Endothelial cell of umbilical vein (primary cell): ENCODE measurements around the gene MROH8. TPM values are rescaled to one million over a fixed set of nuclear protein-coding genes. Genes with fewer than 3 reads are reported as not detected.

Source experiments
- BruUV-seq: library from RNA; stranded (reverse); fragments of 400-500 nt; replicated peaks from 2 replicates; lab custom pipeline; 2021; lab: Mats Ljungman, UMichigan
- CTCF ChIA-PET: fragments of 300-600, 350-600 bp; sonication (Branson Sonifier 250); formaldehyde crosslinking; loops from one replicate; lab custom pipeline; 2021; ENCODE audit warnings: antibody characterized with exemption, inconsistent platforms; lab: Charles Lee
- POLR2A ChIA-PET: fragments of 300-600, 350-600 bp; sonication (Branson Sonifier 250); formaldehyde crosslinking; loops from one replicate; lab custom pipeline; 2021; ENCODE audit warnings: antibody characterized with exemption, inconsistent platforms; lab: Charles Lee
- DNase-seq: peaks from one replicate; pipeline ENCODE4 v3.0.0-alpha.2; 2011; ENCODE audit warnings: low read depth, low spot score
- FAIRE-seq: peaks from 2 replicates; lab custom pipeline; 2011; peaks lifted over from hg19 to GRCh38; lab: Jason Lieb, UNC
- H2AFZ ChIP-seq: 2 replicates; pipeline ENCODE4 v1.6.0; 2012; ENCODE audit warnings: low read depth, low read length, control low read depth, inconsistent platforms
- H3K27ac ChIP-seq: 2 replicates; pipeline ENCODE4 v1.5.1; 2011; ENCODE audit warnings: low read depth, mild to moderate bottlenecking, control low read depth, low read length, moderate library complexity; ENCODE audit not compliant: insufficient read depth
- H3K27me3 ChIP-seq, 2 experiments: 2 replicates each; pipeline versions ENCODE4 v1.6.0 to v1.6.1; 2011; ENCODE audit warnings: low read length in 2 of 2, mixed read lengths in 1 of 2; ENCODE audit not compliant: control insufficient read depth in 2 of 2, insufficient read depth in 2 of 2
- H3K36me3 ChIP-seq, 2 experiments: 2 replicates in 1 of 2; 3 replicates in 1 of 2; pipeline ENCODE4 v1.5.1; 2011; ENCODE audit warnings: low read length in 2 of 2, mild to moderate bottlenecking in 1 of 2, moderate library complexity in 1 of 2; ENCODE audit not compliant: control insufficient read depth in 2 of 2, insufficient read depth in 2 of 2; ENCODE audit errors: extremely low read depth in 1 of 2
- H3K4me1 ChIP-seq: 3 replicates; pipeline ENCODE4 v1.5.1; 2011; ENCODE audit warnings: mild to moderate bottlenecking, low read length; ENCODE audit not compliant: control insufficient read depth, insufficient read depth; ENCODE audit errors: extremely low read depth
- H3K4me2 ChIP-seq: 2 replicates; pipeline ENCODE4 v1.6.1; 2011; ENCODE audit warnings: low read length, control low read depth, mixed read lengths; ENCODE audit not compliant: insufficient read depth
- H3K4me3 ChIP-seq, 3 experiments: fragments of 200-600 bp in 1 of 3; sonication (generic), shearing (Covaris generic) in 1 of 3; replicated peaks in 1 of 3; 2 replicates each; pipeline ENCODE4 v1.5.1; 2011 to 2016; ENCODE audit warnings: control low read depth in 3 of 3, low read length in 3 of 3, mild to moderate bottlenecking in 2 of 3, inconsistent platforms in 1 of 3, low read depth in 1 of 3, moderate library complexity in 1 of 3; ENCODE audit not compliant: insufficient read depth in 1 of 3
- H3K79me2 ChIP-seq: 2 replicates; pipeline ENCODE4 v1.6.0; 2012; ENCODE audit warnings: low read length, inconsistent platforms; ENCODE audit not compliant: control insufficient read depth, insufficient read depth
- H3K9ac ChIP-seq: replicated peaks from 2 replicates; pipeline ENCODE3; 2011; ENCODE audit warnings: low read length, control low read depth; ENCODE audit not compliant: insufficient read depth; ENCODE audit errors: extremely low read depth
- H3K9me1 ChIP-seq: replicated peaks from 3 replicates; pipeline ENCODE4 v1.6.0; 2011; ENCODE audit warnings: mild to moderate bottlenecking, low read length; ENCODE audit not compliant: control insufficient read depth, insufficient read depth; ENCODE audit errors: extremely low read depth
- H3K9me3 ChIP-seq: replicated peaks from 2 replicates; pipeline ENCODE4 v1.5.1; 2012; ENCODE audit warnings: low read length, inconsistent platforms; ENCODE audit not compliant: control insufficient read depth, insufficient read depth
- H4K20me1 ChIP-seq: replicated peaks from 2 replicates; pipeline ENCODE3; 2011; ENCODE audit warnings: mild to moderate bottlenecking, low read length; ENCODE audit not compliant: control insufficient read depth, insufficient read depth; ENCODE audit errors: extremely low read depth
- CTCF ChIP-seq, 2 donors: IDR thresholded peaks; 1 replicate in 1 of 2; 2 replicates in 1 of 2; pipeline ENCODE4 v1.5.1; 2011; ENCODE audit warnings: low read length in 2 of 2, mild to moderate bottlenecking in 2 of 2, moderate library complexity in 2 of 2, control low read depth in 1 of 2, inconsistent platforms in 1 of 2, low read depth in 1 of 2; ENCODE audit not compliant: insufficient read depth in 1 of 2; ENCODE audit errors: extremely low read depth in 1 of 2
- EZH2 ChIP-seq: IDR thresholded peaks from 2 replicates; pipeline ENCODE4 v1.6.1; 2012; ENCODE audit warnings: borderline replicate concordance, low read depth, mild to moderate bottlenecking, moderate library complexity, low read length, inconsistent platforms; ENCODE audit not compliant: severe bottlenecking
- FOS ChIP-seq: IDR thresholded peaks from 2 replicates; pipeline ENCODE4 v1.6.1; 2011; ENCODE audit warnings: mild to moderate bottlenecking, low read length, moderate library complexity, borderline replicate concordance; ENCODE audit not compliant: insufficient read depth
- GATA2 ChIP-seq: IDR thresholded peaks from 2 replicates; pipeline ENCODE4 v1.7.0; 2011; ENCODE audit warnings: low read depth, mild to moderate bottlenecking, moderate library complexity, mixed read lengths, low read length; ENCODE audit not compliant: insufficient read length, insufficient read depth
- JUN ChIP-seq: IDR thresholded peaks from 2 replicates; pipeline ENCODE4 v1.6.1; 2011; ENCODE audit warnings: borderline replicate concordance, low read depth; ENCODE audit not compliant: insufficient read length, insufficient read depth
- MYC ChIP-seq: IDR thresholded peaks from one replicate; pipeline ENCODE4 v1.6.1; 2011; ENCODE audit warnings: mild to moderate bottlenecking, low read depth, low read length
- POLR2A ChIP-seq: IDR thresholded peaks from 2 replicates; pipeline ENCODE4 v1.6.1; 2012; ENCODE audit warnings: low read depth, mild to moderate bottlenecking, control low read depth, low read length
- POLR2AphosphoS5 ChIP-seq: IDR thresholded peaks from 2 replicates; pipeline ENCODE4 v1.6.1; 2012; ENCODE audit warnings: low read depth, mild to moderate bottlenecking, control low read depth, low read length, moderate library complexity; ENCODE audit not compliant: insufficient read depth
- dilution Hi-C: fragments of 300-500 bp; cut with MboI; formaldehyde crosslinking; loops from one replicate; pipeline ENCODE4 v1.15.0; 2019; ENCODE audit warnings: low sequenced_read_pairs; ENCODE audit not compliant: extremely low pct_ligation_motif_present
- intact Hi-C: fragments of 100-400 bp; cut with micrococcal nuclease; formaldehyde crosslinking; loops from one replicate; pipeline ENCODE4 v1.10.0; 2022
- polyA plus RNA-seq, 4 experiments: library from polyadenylated mRNA; depleted of rRNA in 3 of 4; stranded (reverse) in 3 of 4; unstranded in 1 of 4; fragments of >200 nt; gene quantifications; 2 replicates each; pipeline versions ENCODE4 v1.2.1 to v1.2.3, GENCODE V29; 2011 to 2012; ENCODE audit warnings: missing spikeins in 1 of 4
- total RNA-seq: library from RNA; stranded (reverse); gene quantifications from 2 replicates; pipeline ENCODE4 v1.2.3, GENCODE V29; 2021
- TF ChIP-seq, protein P1 (sequence below): IDR thresholded peaks from 2 replicates; pipeline ENCODE4 v1.6.1; 2011; ENCODE audit not compliant: insufficient read depth, insufficient read length

Gene MROH8
- total and polyA plus RNA-seq, 2 donors (not counting 3 experiments of a cell fraction or from before 2014, with no cell fraction given), result 1.3 to 1.5 TPM

DNA sequence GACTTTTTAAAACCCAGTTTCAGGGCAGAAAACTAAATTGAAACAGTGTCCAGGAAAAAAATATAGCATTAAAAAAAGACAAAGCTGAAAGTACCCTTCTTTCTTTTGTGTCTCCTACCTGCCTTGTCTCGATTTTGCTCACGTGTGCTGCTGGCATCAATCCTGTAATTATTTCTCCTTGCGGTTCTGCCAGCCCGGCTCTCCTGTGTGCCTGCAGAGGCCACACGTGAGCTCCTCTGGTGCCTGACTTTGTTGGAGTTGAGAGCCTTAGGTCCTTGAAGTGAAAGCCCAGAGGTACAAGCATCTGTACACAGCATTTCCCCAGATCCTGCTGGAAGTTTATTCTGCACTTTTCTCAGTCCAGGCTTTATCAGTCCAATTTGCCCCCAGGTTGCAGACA is 45.8 kb upstream of the MROH8 start:
- Histone ChIP-seq H3K27ac (no peak overlapping the region), H4K20me1 (no peaks in the 10 kb centered on the region), H3K4me1 (no peaks in the 10 kb centered on the region), H3K27me3 (no peaks in the 10 kb centered on the region), H3K9ac (no peak overlapping the region), H3K9me1 (no peaks in the 10 kb centered on the region), H2AFZ (no peak overlapping the region), H3K4me3 (no peak overlapping the region), H3K36me3 (peaks cover 38 to 45% of the 10 kb centered on the region in 2 experiments), H3K9me3 (no peaks in the 10 kb centered on the region), H3K79me2 (peaks cover 2% of the 10 kb centered on the region), H3K4me2 (no peak overlapping the region)
- ChIA-PET POLR2A (no interaction called here), CTCF (interaction anchor here (0.9 to 4.4 kb wide), 2 partner anchors 30 to 34 kb away, joined by 3 to 15 read pairs; no protein-coding TSS in a partner anchor)
- dilution Hi-C loops (no loop called here), intact Hi-C loops (no loop called here)
- FAIRE-seq (no peak), DNase-seq (no peak)
- no TSS peak for BruUV-seq
- TF ChIP-seq CTCF (IDR thresholded peaks at IDR 0.05; ENCODE audit: extremely low read depth in 1 of 2, insufficient read depth in 1 of 2, low read depth in 1 of 2, low read length in 2 of 2) (no peak), FOS (no peak), EZH2 (no peak), GATA2 (no peak), POLR2A (no peak), JUN (no peak), MYC (no peak), POLR2AphosphoS5 (no peak)
- TF ChIP-seq, protein P1, sequence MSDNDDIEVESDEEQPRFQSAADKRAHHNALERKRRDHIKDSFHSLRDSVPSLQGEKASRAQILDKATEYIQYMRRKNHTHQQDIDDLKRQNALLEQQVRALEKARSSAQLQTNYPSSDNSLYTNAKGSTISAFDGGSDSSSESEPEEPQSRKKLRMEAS, result no peak
